Hematopoietic multipotent progenitor cell treated with erythropoietin and hydrocortisone succinate and interleukin-3 and kit ligand, for 4 days (in vitro differentiated cells): ENCODE data around the gene RYR3.

Experiments used
- DNase-seq: peaks from one replicate; pipeline ENCODE4 v3.0.0-alpha.2; 2015

The RYR3 gene

GRCh38 chr15:33392453-33392852 lies 81.7 kb downstream of the RYR3 start:
- peak; percentile 20 for DNase-seq

DNA sequence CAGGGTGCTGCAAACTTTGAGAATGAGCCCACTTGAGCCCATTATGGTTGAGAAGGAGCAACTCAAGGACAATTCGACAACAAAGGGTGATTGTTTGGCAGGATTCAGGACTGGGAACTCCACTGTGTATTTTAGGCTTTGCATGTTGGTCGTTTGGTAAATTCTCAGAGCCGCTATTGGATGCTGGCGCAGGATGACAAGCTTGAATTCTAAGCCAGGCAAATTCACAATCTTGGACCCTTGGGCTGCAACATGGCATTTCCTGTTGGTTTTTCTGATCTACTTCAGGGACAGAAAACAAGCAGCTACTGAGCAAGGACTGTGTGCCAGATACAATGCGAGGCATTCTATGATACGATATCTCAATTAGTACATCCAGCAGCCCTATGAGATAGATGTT lies 82.8 kb downstream of the RYR3 start:
- DNase-seq: no peak

- no peak for DNase-seq
Observed at GRCh38 chr15:33395321-33395720, 84.6 kb downstream of the RYR3 start.

GRCh38 chr15:33395846-33396245 lies 85.1 kb downstream of the RYR3 start:
- no peak for DNase-seq

GRCh38 chr15:33396475-33396874 lies 85.7 kb downstream of the RYR3 start:
- peak; percentile 53 for DNase-seq

- no peak for DNase-seq
Observed at GRCh38 chr15:33398555-33398954, 87.8 kb downstream of the RYR3 start.

DNA sequence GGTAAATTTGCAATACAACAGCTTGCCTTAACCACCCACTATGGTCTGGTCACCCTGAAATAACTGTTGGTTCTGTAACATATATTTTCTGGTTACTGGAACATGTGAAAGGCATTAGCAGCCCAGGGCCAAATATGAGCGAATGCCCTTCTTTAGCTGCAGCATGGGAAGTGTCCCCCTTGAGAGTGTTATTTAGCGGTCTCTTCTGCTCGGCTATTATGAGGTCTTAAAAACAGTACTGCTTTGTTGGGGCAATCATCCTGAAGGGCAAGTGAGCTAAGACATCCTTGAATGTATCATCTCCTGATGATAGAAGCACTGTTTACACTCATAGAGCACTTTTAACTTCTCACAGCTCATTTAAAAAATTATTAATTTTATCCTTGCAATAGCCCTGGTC lies 90.2 kb downstream of the RYR3 start:
- DNase-seq: no peak

GRCh38 chr15:33402600-33402999 lies 91.8 kb downstream of the RYR3 start:
- DNase-seq: no peak

DNA sequence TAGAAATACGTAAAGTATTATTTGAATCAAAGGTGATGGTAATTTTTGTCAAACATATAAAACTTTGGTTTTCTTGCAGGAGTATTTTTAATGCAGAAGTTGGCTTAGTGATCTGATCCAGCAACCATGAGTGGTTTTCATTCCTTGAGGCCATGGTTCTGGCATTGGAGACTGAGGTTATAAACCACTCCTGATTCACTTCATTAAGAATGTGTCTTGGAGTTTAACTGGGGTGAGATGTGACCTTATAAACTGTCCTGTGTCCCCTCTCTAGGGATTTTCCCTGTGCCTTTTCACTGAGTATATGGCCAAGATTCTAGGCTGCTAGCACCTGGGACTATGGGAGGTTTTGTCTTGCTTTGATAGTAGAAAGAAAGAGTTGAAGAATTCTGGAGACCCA lies 94.3 kb downstream of the RYR3 start:
- DNase-seq: no peak

- DNase-seq: no peak
Observed at GRCh38 chr15:33411596-33412540, 101.1 kb downstream of the RYR3 start.

GRCh38 chr15:33419701-33420100 lies 108.9 kb downstream of the RYR3 start:
- DNase-seq: no peak

GRCh38 chr15:33424025-33424424 lies 113.3 kb downstream of the RYR3 start:
- no peak for DNase-seq

- DNase-seq: peak; percentile 59
Observed at GRCh38 chr15:33425142-33425541, 114.4 kb downstream of the RYR3 start.

GRCh38 chr15:33430577-33430976 lies 119.8 kb downstream of the RYR3 start:
- no peak for DNase-seq

DNA sequence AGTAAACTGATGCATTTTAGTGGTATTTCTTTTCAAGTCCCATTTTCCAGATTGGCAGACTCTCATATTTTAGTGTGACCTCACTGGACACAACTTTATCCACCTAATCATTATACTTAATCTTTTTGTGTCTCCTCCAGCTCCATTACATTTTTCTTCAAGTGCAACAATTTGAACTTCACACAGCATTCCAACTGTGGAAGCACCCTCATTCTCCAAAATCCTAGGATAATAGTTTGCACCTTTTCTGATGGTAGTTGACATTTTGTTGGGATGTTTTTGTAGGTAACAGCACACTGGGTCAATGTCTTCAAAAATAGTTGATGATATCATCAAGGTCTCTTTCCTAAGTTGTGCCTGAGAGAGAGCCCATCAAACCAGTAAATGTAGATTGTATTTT lies 123.1 kb downstream of the RYR3 start:
- DNase-seq: no peak

DNA sequence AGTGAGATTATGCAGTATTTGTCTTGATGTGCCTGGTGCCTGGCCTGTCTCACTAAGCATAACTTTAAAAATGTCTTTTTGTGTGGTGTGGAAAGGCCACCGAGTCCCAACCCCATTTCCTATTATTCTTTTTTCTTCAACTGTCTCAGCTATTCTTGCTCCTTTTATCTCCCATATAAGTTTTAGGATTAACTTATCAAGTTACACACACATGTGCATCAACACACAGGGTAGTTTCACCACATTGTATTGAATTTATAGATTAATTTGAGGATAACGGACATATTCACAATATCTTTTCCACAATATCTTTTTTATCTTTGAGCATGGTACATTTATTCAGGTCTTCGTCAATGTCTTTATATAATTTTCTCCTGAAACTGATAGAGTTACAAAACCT lies 127.6 kb downstream of the RYR3 start:
- DNase-seq: peak; percentile 68

- DNase-seq: peak; percentile 87
Observed at GRCh38 chr15:33440900-33441299, 130.1 kb downstream of the RYR3 start.

DNA sequence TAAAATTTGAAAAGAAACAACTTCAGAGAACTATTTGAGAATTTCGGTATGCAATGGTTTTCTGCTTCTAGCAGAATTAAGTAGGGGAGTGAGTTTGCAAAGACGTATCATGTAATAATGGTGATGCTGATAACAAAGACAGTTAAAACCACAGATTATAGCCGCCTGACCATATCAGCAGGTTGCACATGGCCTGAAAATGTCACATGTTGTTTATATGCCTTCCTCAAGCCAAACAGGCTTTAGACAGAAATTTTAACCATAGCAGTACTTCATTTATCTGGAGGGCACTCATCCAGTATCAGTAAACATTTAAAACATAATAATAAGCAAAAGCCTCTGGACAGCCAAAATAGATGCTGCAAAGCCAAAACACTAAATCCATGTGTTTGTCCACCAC lies 131.7 kb downstream of the RYR3 start:
- peak; percentile 97 for DNase-seq

DNA sequence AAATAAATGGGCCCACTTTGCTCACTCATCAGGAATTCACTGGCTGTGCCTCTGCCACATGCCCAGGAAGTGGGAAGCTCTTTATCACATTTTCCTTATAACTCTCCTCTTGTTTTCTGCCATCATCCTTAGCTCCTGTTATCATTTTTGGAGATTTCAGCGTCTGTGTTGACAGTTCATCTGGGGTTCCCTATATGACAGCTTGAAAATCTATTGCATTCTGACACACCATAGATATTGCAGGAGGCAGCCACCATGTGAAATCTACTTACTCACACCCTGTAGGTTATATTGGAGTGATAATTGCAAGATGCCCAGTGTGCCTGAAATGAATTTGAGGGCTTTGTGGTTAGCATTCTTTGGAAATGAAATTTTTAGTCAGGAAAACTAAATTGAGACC lies 132.9 kb downstream of the RYR3 start:
- peak; percentile 72 for DNase-seq

- peak; percentile 59 for DNase-seq
Observed at GRCh38 chr15:33445984-33446383, 135.2 kb downstream of the RYR3 start.

GRCh38 chr15:33448151-33448550 lies 137.4 kb downstream of the RYR3 start:
- no peak for DNase-seq

- DNase-seq: no peak
Observed at GRCh38 chr15:33448961-33449606, 138.3 kb downstream of the RYR3 start.

DNA sequence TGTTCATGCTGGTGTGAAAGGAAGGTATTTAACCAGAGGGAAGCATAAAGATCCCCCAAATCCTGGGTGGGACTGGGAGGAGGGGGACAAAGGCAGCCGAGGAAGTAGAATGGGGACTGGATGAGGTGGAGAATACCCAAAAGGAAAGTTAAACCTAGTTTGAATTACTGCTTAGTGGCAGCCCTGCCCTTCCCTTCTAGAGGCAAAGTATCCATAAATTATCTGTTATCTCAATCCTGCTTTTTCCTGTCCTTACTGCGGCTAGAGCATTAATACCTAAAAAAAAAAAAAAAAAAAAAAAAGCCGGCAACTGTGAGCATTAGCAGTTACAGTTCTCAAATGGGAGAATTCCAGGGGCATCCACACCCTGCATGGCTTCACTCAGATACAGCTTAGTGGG lies 139.0 kb downstream of the RYR3 start:
- DNase-seq: no peak

DNA sequence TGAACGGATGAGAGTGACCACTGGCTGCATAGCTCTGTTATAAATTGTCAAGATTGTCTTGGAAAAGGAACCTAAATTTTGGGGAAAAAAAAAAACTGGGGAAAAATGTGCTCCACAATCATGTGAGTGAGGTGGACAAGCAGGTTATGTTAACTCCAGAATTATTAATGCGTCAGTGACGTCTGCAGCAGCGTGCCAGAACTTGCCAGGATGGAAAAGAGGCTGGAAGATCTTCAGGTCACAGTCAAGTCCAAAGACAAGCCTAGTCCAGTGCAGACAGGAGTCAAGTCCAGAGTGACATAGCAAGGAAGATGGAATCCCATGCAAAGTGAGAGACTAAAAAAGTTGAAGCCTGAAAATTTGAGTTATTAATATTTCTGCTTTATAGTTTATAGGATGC lies 140.6 kb downstream of the RYR3 start:
- DNase-seq: no peak
